ENCODE measurements around the gene APLP1.

GRCh38 chr19:35845215-35846037 is 22.9 kb upstream of the APLP1 start:
- TF ChIP-seq POLR2A (IDR thresholded peaks at IDR 0.05) (no peak), CTCF (IDR thresholded peaks at IDR 0.05) (no peak), POLR2AphosphoS5 (IDR thresholded peaks at IDR 0.05; ENCODE audit: insufficient read depth in 1 of 2, low read depth in 1 of 2) (no peak)
